HepG2 (cell line): Measurements from ENCODE around the gene ALOX5AP. TPM values are rescaled to one million over a fixed set of nuclear protein-coding genes. Genes with fewer than 3 reads are reported as not detected.

Source experiments
- ATAC-seq: fragments of 200-7000 bp; cut with Tn5 transposase; 3 replicates; pipeline ENCODE4 v1.9.1; 2020; ENCODE audit warnings: mild to moderate bottlenecking, moderate library complexity
- BruUV-seq: library from RNA; stranded (reverse); fragments of 400-500 nt; replicated peaks from 2 replicates; lab custom pipeline; 2021; lab: Mats Ljungman, UMichigan
- CTCF ChIA-PET: fragments of 300-600 bp; formaldehyde crosslinking; extraction: SDS; loops from one replicate; lab custom pipeline; 2021; ENCODE audit warnings: low total read pairs, inconsistent platforms, low intra/inter-chr PET ratio; lab: Yijun Ruan, JAX
- POLR2A ChIA-PET: fragments of 350-600 bp; sonication (Branson Sonifier 250); formaldehyde crosslinking; loops from one replicate; lab custom pipeline; 2020; ENCODE audit warnings: antibody characterized with exemption, inconsistent platforms; lab: Yijun Ruan, JAX
- DNase-seq: peaks from one replicate; pipeline ENCODE4 v3.0.0-alpha.2; 2015; ENCODE audit warnings: low spot score
- FAIRE-seq: peaks from 3 replicates; lab custom pipeline; 2011; peaks lifted over from hg19 to GRCh38; lab: Jason Lieb, UNC
- H2AFZ ChIP-seq: one replicate; pipeline ENCODE4 v1.6.1; 2011; ENCODE audit warnings: low read length, inconsistent platforms
- H3K27ac ChIP-seq: fragments of 300-600 bp; 3 replicates; pipeline ENCODE4 v1.8.0; 2011; ENCODE audit warnings: mixed run types, mild to moderate bottlenecking, mixed read lengths, low read length, inconsistent platforms; ENCODE audit not compliant: insufficient read depth; ENCODE audit errors: extremely low read length
- H3K27me3 ChIP-seq, 2 experiments: fragments of 200-600 bp in 1 of 2; 2 replicates in 1 of 2; 3 replicates in 1 of 2; pipeline versions ENCODE4 v1.6.0 to v1.8.0; 2011; ENCODE audit warnings: low read length in 2 of 2, mild to moderate bottlenecking in 2 of 2, moderate library complexity in 2 of 2, inconsistent platforms in 1 of 2; ENCODE audit not compliant: insufficient read depth in 2 of 2, control insufficient read depth in 1 of 2
- H3K36me3 ChIP-seq, 2 experiments: fragments of 200-600 bp in 1 of 2; replicated peaks in 1 of 2; 2 replicates in 1 of 2; 3 replicates in 1 of 2; pipeline versions ENCODE4 v1.5.1 to v1.8.0; 2011; ENCODE audit warnings: low read length in 2 of 2, inconsistent platforms in 1 of 2; ENCODE audit not compliant: insufficient read depth in 2 of 2, control insufficient read depth in 1 of 2
- H3K4me1 ChIP-seq: 2 replicates; pipeline ENCODE4 v1.5.1; 2012; ENCODE audit warnings: low read length, inconsistent platforms; ENCODE audit not compliant: insufficient read depth
- H3K4me2 ChIP-seq: 2 replicates; pipeline ENCODE4 v1.6.0; 2011; ENCODE audit warnings: low read depth, low read length, inconsistent platforms
- H3K4me3 ChIP-seq, 3 experiments: fragments of 200-600 bp in 1 of 3; sonication (generic), shearing (Covaris generic) in 1 of 3; replicated peaks in 1 of 3; 2 replicates each; pipeline ENCODE4 v1.5.1; 2011 to 2016; ENCODE audit warnings: low read length in 3 of 3, inconsistent platforms in 2 of 3, low read depth in 2 of 3, mild to moderate bottlenecking in 2 of 3, control low read depth in 1 of 3, mixed read lengths in 1 of 3; ENCODE audit not compliant: insufficient read depth in 1 of 3
- H3K79me2 ChIP-seq: one replicate; pipeline ENCODE4 v1.6.1; 2011; ENCODE audit warnings: low read length, inconsistent platforms; ENCODE audit not compliant: insufficient read depth
- H3K9ac ChIP-seq: 2 replicates; pipeline ENCODE4 v1.6.0; 2011; ENCODE audit warnings: mild to moderate bottlenecking, low read depth, low read length, inconsistent platforms; ENCODE audit not compliant: insufficient read depth
- H3K9me3 ChIP-seq: 2 replicates; pipeline ENCODE4 v1.5.1; 2012; ENCODE audit warnings: mild to moderate bottlenecking, low read length
- H4K20me1 ChIP-seq: 2 replicates; pipeline ENCODE4 v1.6.0; 2011; ENCODE audit warnings: inconsistent platforms, mild to moderate bottlenecking, low read length, moderate library complexity; ENCODE audit not compliant: insufficient read depth
- ATF7 ChIP-seq, 2 experiments: fragments of 450-650 bp in 1 of 2; sonication (generic) in 1 of 2; formaldehyde crosslinking in 1 of 2; IDR thresholded peaks; 2 replicates each; pipeline versions ENCODE4 v1.4.0 to v1.6.1; 2016 to 2020; ENCODE audit warnings: antibody characterized with exemption in 1 of 2, mild to moderate bottlenecking in 1 of 2, missing genetic modification reagents in 1 of 2
- ATRX ChIP-seq: sonication (generic); formaldehyde crosslinking; IDR thresholded peaks from 2 replicates; pipeline ENCODE4 v1.4.0; 2020; ENCODE audit warnings: missing genetic modification reagents, borderline replicate concordance
- FOXO1 ChIP-seq: sonication (generic); formaldehyde crosslinking; IDR thresholded peaks from 2 replicates; pipeline ENCODE4 v1.4.0; 2020; ENCODE audit warnings: missing genetic modification reagents
- GATAD1 ChIP-seq: IDR thresholded peaks from 2 replicates; pipeline ENCODE4 v1.6.1; 2016; ENCODE audit warnings: missing genetic modification reagents, missing compliant biosample characterization
- RXRB ChIP-seq: IDR thresholded peaks from 2 replicates; pipeline ENCODE4 v1.6.1; 2016; ENCODE audit warnings: borderline replicate concordance, missing genetic modification reagents, missing compliant biosample characterization
- SP1 ChIP-seq, 2 experiments: fragments of 450-650 bp in 1 of 2; sonication (generic) in 1 of 2; formaldehyde crosslinking in 1 of 2; IDR thresholded peaks; 2 replicates each; pipeline versions ENCODE4 v1.4.0 to v1.6.1; 2016 to 2020; ENCODE audit warnings: missing genetic modification reagents in 1 of 2
- ZNF713 ChIP-seq: sonication (generic); formaldehyde crosslinking; IDR thresholded peaks from 2 replicates; pipeline ENCODE4 v1.4.0; 2020; ENCODE audit warnings: mild to moderate bottlenecking, missing genetic modification reagents
- ZSCAN29 ChIP-seq: sonication (generic); formaldehyde crosslinking; conservative IDR thresholded peaks from 2 replicates; pipeline ENCODE4 v1.4.0; 2020; ENCODE audit warnings: mild to moderate bottlenecking, missing genetic modification reagents
- WGBS: methylation state at CpG from one replicate; pipeline ENCODE4 v1.1.6; 2017; ENCODE audit warnings: low lambda C conversion rate; 5-methylcytosine and 5-hydroxymethylcytosine counted together
- in situ Hi-C: cut with HindIII; loops from 2 replicates; pipeline ENCODE4 v1.10.0; 2017; ENCODE audit warnings: low pct_unique_long_range_greater_than_20kb; ENCODE audit not compliant: extremely low pct_ligation_motif_present
- intact Hi-C: fragments of 100-400 bp; cut with micrococcal nuclease; formaldehyde crosslinking; loops from one replicate; pipeline ENCODE4 v1.10.0; 2022; ENCODE audit not compliant: unreplicated experiment
- polyA plus RNA-seq, 8 experiments: library from polyadenylated mRNA; depleted of rRNA in 3 of 8; stranded (reverse) in 7 of 8; unstranded in 1 of 8; fragments of >200 nt; fragmentation: Illumina TruSeq in 4 of 8; extraction: Trizol in 4 of 8; gene quantifications; 2 replicates each; pipeline versions ENCODE4 v1.2.1 to v1.2.3, GENCODE V29; 2011 to 2016; ENCODE audit warnings: low read depth in 4 of 8, missing spikeins in 1 of 8, mixed read lengths in 1 of 8; ENCODE audit not compliant: insufficient read depth in 1 of 8
- total RNA-seq, 5 experiments: library from RNA; depleted of rRNA; stranded (reverse); fragments of >200 nt; fragmentation: Illumina TruSeq; extraction: Trizol; gene quantifications; 2 replicates each; pipeline ENCODE4 v1.2.3, GENCODE V29; 2016; ENCODE audit warnings: low read depth in 1 of 5
- TF ChIP-seq, protein P1 (sequence below): sonication (generic); formaldehyde crosslinking; conservative IDR thresholded peaks from 2 replicates; pipeline ENCODE4 v1.8.0; 2022; ENCODE audit warnings: mild to moderate bottlenecking, moderate library complexity, missing genetic modification reagents
- TF ChIP-seq, protein P2 (sequence below): sonication (generic); formaldehyde crosslinking; IDR thresholded peaks from 2 replicates; pipeline ENCODE4 v1.4.0; 2020; ENCODE audit warnings: missing genetic modification reagents

Gene ALOX5AP
- total and polyA plus RNA-seq, 2 of the 13 experiments (the other 11 are each of a cell fraction or from before 2014, with no cell fraction given) = 0.97 to 1.2 TPM

DNA sequence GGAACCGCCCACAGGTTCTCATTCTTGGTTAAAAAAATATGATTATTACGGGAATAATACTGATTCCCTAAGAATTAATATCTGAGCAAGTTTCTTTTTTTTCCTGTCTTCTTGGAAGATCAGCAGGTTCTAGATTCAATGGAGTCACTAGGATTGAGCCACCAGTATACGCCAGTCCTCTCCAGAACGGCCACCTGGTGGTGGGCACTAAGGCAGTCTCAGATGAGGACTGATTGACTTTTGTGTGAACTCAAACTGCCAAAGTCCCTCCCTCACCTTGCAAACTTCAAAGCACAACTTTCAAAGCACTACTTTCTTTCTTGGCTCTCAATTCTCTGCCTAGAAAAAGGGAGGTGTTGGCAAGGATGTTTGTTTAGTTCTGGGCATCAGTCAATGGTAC, 33.3 kb upstream of the ALOX5AP start:
- POLR2A ChIA-PET = no interaction called here
- TF ChIP-seq ZSCAN29 (no peak), ATRX (CRISPR knock-in tag) (no peak), ATF7 (IDR thresholded peaks at IDR 0.05) (no peak), ATF7 (CRISPR knock-in tag; IDR thresholded peaks at IDR 0.05) (no peak), RXRB (CRISPR knock-in tag) (no peak)
- TF ChIP-seq, protein P1, sequence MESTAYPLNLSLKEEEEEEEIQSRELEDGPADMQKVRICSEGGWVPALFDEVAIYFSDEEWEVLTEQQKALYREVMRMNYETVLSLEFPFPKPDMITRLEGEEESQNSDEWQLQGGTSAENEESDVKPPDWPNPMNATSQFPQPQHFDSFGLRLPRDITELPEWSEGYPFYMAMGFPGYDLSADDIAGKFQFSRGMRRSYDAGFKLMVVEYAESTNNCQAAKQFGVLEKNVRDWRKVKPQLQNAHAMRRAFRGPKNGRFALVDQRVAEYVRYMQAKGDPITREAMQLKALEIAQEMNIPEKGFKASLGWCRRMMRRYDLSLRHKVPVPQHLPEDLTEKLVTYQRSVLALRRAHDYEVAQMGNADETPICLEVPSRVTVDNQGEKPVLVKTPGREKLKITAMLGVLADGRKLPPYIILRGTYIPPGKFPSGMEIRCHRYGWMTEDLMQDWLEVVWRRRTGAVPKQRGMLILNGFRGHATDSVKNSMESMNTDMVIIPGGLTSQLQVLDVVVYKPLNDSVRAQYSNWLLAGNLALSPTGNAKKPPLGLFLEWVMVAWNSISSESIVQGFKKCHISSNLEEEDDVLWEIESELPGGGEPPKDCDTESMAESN = no peak
- Histone ChIP-seq H2AFZ (no peak overlapping the region), H3K27ac (no peak overlapping the region), H3K79me2 (no peaks in the 10 kb centered on the region), H4K20me1 (no peaks in the 10 kb centered on the region), H3K27me3 (peaks cover 2 to 31% of the 10 kb centered on the region in 2 experiments; a peak in 3 of 5 replicates), H3K9me3 (no peaks in the 10 kb centered on the region), H3K4me2 (no peak overlapping the region), H3K4me3 (no peak overlapping the region), H3K9ac (no peak overlapping the region), H3K4me1 (no peaks in the 10 kb centered on the region), H3K36me3 (no peaks in the 10 kb centered on the region)
- no TSS peak for BruUV-seq
- no peak for FAIRE-seq
- WGBS = 40% methylated on average over 4 of the region's 4 CpGs
- intact Hi-C loops = no loop called here
- no peak for DNase-seq
- CTCF ChIA-PET = no interaction called here
- in situ Hi-C loops = no loop called here
- peak; percentile 54; the same call in 2 of the 3 replicates for ATAC-seq

DNA sequence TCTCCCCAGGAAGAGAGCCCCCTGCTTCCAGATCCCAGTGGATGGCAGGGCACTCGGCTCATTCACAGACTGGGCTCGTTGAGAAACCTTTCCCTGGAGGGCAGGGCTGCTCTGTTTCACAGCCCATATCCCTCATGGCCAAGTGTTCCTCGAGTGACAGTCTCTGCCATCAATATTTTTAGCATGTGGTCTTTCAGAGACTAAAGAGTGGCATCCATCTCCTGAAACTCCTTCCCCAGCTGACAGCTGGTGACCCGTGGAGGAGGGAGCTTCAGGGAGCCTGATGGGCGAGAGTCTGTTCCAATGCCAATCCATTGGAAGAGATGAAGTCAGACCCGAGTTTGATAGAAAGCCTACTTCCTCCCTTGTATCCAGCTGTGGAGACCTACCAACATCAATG, 30.7 kb upstream of the ALOX5AP start:
- no peak for ATAC-seq
- Histone ChIP-seq H4K20me1 (no peaks in the 10 kb centered on the region), H3K79me2 (no peaks in the 10 kb centered on the region), H3K27ac (no peak overlapping the region), H3K4me1 (no peaks in the 10 kb centered on the region), H2AFZ (no peak overlapping the region), H3K4me3 (no peak overlapping the region), H3K9ac (no peak overlapping the region), H3K4me2 (no peak overlapping the region), H3K9me3 (no peaks in the 10 kb centered on the region), H3K27me3 (peaks cover 2 to 9% of the 10 kb centered on the region in 2 experiments; a peak in 3 of 5 replicates), H3K36me3 (no peaks in the 10 kb centered on the region)
- WGBS = 23% methylated on average over 4 of the region's 6 CpGs
- intact Hi-C loops (no loop called here), in situ Hi-C loops (no loop called here)
- POLR2A ChIA-PET = no interaction called here
- CTCF ChIA-PET = no interaction called here
- no peak for DNase-seq
- no peak for FAIRE-seq
- no TSS peak for BruUV-seq
- TF ChIP-seq FOXO1 (CRISPR knock-in tag) = no peak
- no peak for TF ChIP-seq ZNF713 (CRISPR knock-in tag)
- TF ChIP-seq GATAD1 (CRISPR knock-in tag) = no peak
- TF ChIP-seq, protein P2, sequence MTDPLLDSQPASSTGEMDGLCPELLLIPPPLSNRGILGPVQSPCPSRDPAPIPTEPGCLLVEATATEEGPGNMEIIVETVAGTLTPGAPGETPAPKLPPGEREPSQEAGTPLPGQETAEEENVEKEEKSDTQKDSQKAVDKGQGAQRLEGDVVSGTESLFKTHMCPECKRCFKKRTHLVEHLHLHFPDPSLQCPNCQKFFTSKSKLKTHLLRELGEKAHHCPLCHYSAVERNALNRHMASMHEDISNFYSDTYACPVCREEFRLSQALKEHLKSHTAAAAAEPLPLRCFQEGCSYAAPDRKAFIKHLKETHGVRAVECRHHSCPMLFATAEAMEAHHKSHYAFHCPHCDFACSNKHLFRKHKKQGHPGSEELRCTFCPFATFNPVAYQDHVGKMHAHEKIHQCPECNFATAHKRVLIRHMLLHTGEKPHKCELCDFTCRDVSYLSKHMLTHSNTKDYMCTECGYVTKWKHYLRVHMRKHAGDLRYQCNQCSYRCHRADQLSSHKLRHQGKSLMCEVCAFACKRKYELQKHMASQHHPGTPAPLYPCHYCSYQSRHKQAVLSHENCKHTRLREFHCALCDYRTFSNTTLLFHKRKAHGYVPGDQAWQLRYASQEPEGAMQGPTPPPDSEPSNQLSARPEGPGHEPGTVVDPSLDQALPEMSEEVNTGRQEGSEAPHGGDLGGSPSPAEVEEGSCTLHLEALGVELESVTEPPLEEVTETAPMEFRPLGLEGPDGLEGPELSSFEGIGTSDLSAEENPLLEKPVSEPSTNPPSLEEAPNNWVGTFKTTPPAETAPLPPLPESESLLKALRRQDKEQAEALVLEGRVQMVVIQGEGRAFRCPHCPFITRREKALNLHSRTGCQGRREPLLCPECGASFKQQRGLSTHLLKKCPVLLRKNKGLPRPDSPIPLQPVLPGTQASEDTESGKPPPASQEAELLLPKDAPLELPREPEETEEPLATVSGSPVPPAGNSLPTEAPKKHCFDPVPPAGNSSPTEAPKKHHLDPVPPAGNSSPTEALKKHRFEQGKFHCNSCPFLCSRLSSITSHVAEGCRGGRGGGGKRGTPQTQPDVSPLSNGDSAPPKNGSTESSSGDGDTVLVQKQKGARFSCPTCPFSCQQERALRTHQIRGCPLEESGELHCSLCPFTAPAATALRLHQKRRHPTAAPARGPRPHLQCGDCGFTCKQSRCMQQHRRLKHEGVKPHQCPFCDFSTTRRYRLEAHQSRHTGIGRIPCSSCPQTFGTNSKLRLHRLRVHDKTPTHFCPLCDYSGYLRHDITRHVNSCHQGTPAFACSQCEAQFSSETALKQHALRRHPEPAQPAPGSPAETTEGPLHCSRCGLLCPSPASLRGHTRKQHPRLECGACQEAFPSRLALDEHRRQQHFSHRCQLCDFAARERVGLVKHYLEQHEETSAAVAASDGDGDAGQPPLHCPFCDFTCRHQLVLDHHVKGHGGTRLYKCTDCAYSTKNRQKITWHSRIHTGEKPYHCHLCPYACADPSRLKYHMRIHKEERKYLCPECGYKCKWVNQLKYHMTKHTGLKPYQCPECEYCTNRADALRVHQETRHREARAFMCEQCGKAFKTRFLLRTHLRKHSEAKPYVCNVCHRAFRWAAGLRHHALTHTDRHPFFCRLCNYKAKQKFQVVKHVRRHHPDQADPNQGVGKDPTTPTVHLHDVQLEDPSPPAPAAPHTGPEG = no peak
- no peak for TF ChIP-seq SP1 (IDR thresholded peaks at IDR 0.05)
- no peak for TF ChIP-seq SP1 (CRISPR knock-in tag; IDR thresholded peaks at IDR 0.05)
